AG10803 (cell line): ENCODE measurements around the gene HSBP1L1.

Experiments
- DNase-seq: peaks from one replicate; pipeline ENCODE4 v3.0.0; 2010; ENCODE audit warnings: low read depth
- H3K4me3 ChIP-seq: 2 replicates; pipeline ENCODE4 v1.5.1; 2011; ENCODE audit warnings: mild to moderate bottlenecking, low read length, control low read depth
- CTCF ChIP-seq: conservative IDR thresholded peaks from 2 replicates; pipeline ENCODE4 v1.5.1; 2011; ENCODE audit warnings: mild to moderate bottlenecking, low read length, control low read depth, inconsistent platforms

The HSBP1L1 gene

GRCh38 chr18:79947054-79947755 is 17.2 kb upstream of the HSBP1L1 start:
- no peak overlapping the region for H3K4me3 ChIP-seq
- peak; percentile 72 for DNase-seq
- TF ChIP-seq CTCF = no peak

- DNase-seq = no peak
- TF ChIP-seq CTCF = no peak
Measured at GRCh38 chr18:79947881-79948610, 16.4 kb upstream of the HSBP1L1 start.

GRCh38 chr18:79948719-79949411 is 15.6 kb upstream of the HSBP1L1 start:
- H3K4me3 ChIP-seq = no peak overlapping the region
- DNase-seq = no peak
- no peak for TF ChIP-seq CTCF

More at GRCh38 chr18:79947881-79948610, 16.4 kb upstream of the HSBP1L1 start:
- H3K4me3 ChIP-seq = no peak overlapping the region

- TF ChIP-seq CTCF = no peak
- DNase-seq = no peak
- peak overlapping the region; percentile 75 for H3K4me3 ChIP-seq
Measured at GRCh38 chr18:79949697-79950487, 14.6 kb upstream of the HSBP1L1 start.

GRCh38 chr18:79950515-79951341 is 13.7 kb upstream of the HSBP1L1 start:
- peak overlapping the region; percentile 75 for H3K4me3 ChIP-seq
- no peak for TF ChIP-seq CTCF
- DNase-seq = peak; percentile 27
